OCI-LY3 (cell line): Measurements from ENCODE around the gene RPS6KA5.

Source experiments
- H2AFZ ChIP-seq: fragments of 200-600, 300-600 bp; shearing (Covaris generic); 2 replicates; pipeline ENCODE4 v1.6.0; 2014; ENCODE audit warnings: antibody characterized with exemption, low read depth, low read length
- H3K27ac ChIP-seq: fragments of 200-600, 300-600 bp; sonication (generic); 2 replicates; pipeline ENCODE4 v1.5.1; 2014; ENCODE audit warnings: mild to moderate bottlenecking, low read length, moderate library complexity, mixed read lengths
- H3K27me3 ChIP-seq: fragments of 200-600, 300-600 bp; sonication (generic); 2 replicates; pipeline ENCODE4 v1.6.1; 2014; ENCODE audit warnings: low read depth, low read length, mixed read lengths
- H3K36me3 ChIP-seq: fragments of 200-600, 300-600 bp; sonication (generic); replicated peaks from 2 replicates; pipeline ENCODE3; 2014; ENCODE audit warnings: low read depth, low read length, mixed read lengths
- H3K4me1 ChIP-seq: fragments of 300-600, 200-600 bp; sonication (generic); 2 replicates; pipeline ENCODE4 v1.6.1; 2014; ENCODE audit warnings: low read length, mixed read lengths
- H3K4me2 ChIP-seq: fragments of 200-600, 300-600 bp; sonication (generic); 2 replicates; pipeline ENCODE4 v1.6.1; 2014; ENCODE audit warnings: low read length, mixed read lengths
- H3K4me3 ChIP-seq: fragments of 300-600, 200-600 bp; sonication (generic); 2 replicates; pipeline ENCODE4 v1.5.1; 2014; ENCODE audit warnings: antibody characterized with exemption, mild to moderate bottlenecking, low read length, moderate library complexity
- H3K79me2 ChIP-seq: fragments of 300-600, 200-600 bp; shearing (Covaris generic); 2 replicates; pipeline ENCODE4 v1.6.1; 2014; ENCODE audit warnings: mild to moderate bottlenecking, low read length, mixed read lengths
- H3K9ac ChIP-seq: fragments of 300-600, 200-600 bp; shearing (Covaris generic); 2 replicates; pipeline ENCODE4 v1.6.0; 2014; ENCODE audit warnings: mild to moderate bottlenecking, low read length, moderate library complexity
- H3K9me3 ChIP-seq: fragments of 200-600, 300-600 bp; shearing (Covaris generic); 2 replicates; pipeline ENCODE4 v1.6.1; 2014; ENCODE audit warnings: low read length, mixed read lengths; ENCODE audit not compliant: insufficient read depth
- H4K20me1 ChIP-seq: fragments of 200-600, 300-600 bp; sonication (generic); 2 replicates; pipeline ENCODE4 v1.6.1; 2016; ENCODE audit warnings: low read length, mixed read lengths; ENCODE audit not compliant: insufficient read depth
- CTCF ChIP-seq: fragments of 200-600, 300-600 bp; sonication (generic); IDR thresholded peaks from 2 replicates; pipeline ENCODE4 v1.5.1; 2014; ENCODE audit warnings: antibody characterized with exemption, low read length, low read depth
- EZH2phosphoT487 ChIP-seq: fragments of 200-600 bp; shearing (Covaris generic); IDR thresholded peaks from 2 replicates; pipeline ENCODE4 v1.6.1; 2018; ENCODE audit warnings: antibody characterized with exemption, mixed run types, low read depth

Gene RPS6KA5

GRCh38 chr14:91015435-91015834, 45.0 kb downstream of the RPS6KA5 start:
- H3K27me3 ChIP-seq = no peaks in the 10 kb centered on the region
- peaks cover 26% of the 10 kb centered on the region for H3K79me2 ChIP-seq
- H3K4me1 ChIP-seq = peaks cover 42% of the 10 kb centered on the region
- no peaks in the 10 kb centered on the region for H3K9me3 ChIP-seq
- H3K9ac ChIP-seq = no peak overlapping the region
- no peak for TF ChIP-seq EZH2phosphoT487
- TF ChIP-seq CTCF = no peak
- no peaks in the 10 kb centered on the region for H3K36me3 ChIP-seq
- no peak overlapping the region for H2AFZ ChIP-seq
- no peak overlapping the region for H3K4me3 ChIP-seq
- H4K20me1 ChIP-seq = no peaks in the 10 kb centered on the region
- no peak overlapping the region for H3K4me2 ChIP-seq
- no peak overlapping the region for H3K27ac ChIP-seq

- H3K27me3 ChIP-seq = no peaks in the 10 kb centered on the region
- H3K4me3 ChIP-seq = peak overlapping the region; percentile 51
- H2AFZ ChIP-seq = no peak overlapping the region
- peaks cover 43% of the 10 kb centered on the region for H3K79me2 ChIP-seq
- peak overlapping the region; percentile 86 for H3K9ac ChIP-seq
- H3K4me1 ChIP-seq = peaks cover 72% of the 10 kb centered on the region
- H3K36me3 ChIP-seq = no peaks in the 10 kb centered on the region
- H3K9me3 ChIP-seq = no peaks in the 10 kb centered on the region
- H3K27ac ChIP-seq = peak overlapping the region; percentile 95
- peak overlapping the region; percentile 77 for H3K4me2 ChIP-seq
- TF ChIP-seq EZH2phosphoT487 = no peak
- TF ChIP-seq CTCF = no peak
- no peaks in the 10 kb centered on the region for H4K20me1 ChIP-seq
These were observed 48.4 kb downstream of the RPS6KA5 start for GRCh38 chr14:91012045-91012444.

GRCh38 chr14:91010153-91010533, 50.3 kb downstream of the RPS6KA5 start:
- H3K4me2 ChIP-seq = peak overlapping the region; percentile 77
- H4K20me1 ChIP-seq = no peaks in the 10 kb centered on the region
- H2AFZ ChIP-seq = no peak overlapping the region
- TF ChIP-seq EZH2phosphoT487 (no peak), CTCF (no peak)
- H3K9ac ChIP-seq = peak overlapping the region; percentile 86
- no peaks in the 10 kb centered on the region for H3K27me3 ChIP-seq
- peaks cover 80% of the 10 kb centered on the region for H3K4me1 ChIP-seq
- H3K36me3 ChIP-seq = no peaks in the 10 kb centered on the region
- H3K4me3 ChIP-seq = peak overlapping the region; percentile 62
- peaks cover 57% of the 10 kb centered on the region for H3K79me2 ChIP-seq
- peak overlapping the region; percentile 95 for H3K27ac ChIP-seq
- no peaks in the 10 kb centered on the region for H3K9me3 ChIP-seq

GRCh38 chr14:91009501-91010152, 50.8 kb downstream of the RPS6KA5 start:
- Histone ChIP-seq H2AFZ (no peak overlapping the region), H3K79me2 (peaks cover 57% of the 10 kb centered on the region), H3K27me3 (no peaks in the 10 kb centered on the region), H3K4me3 (peak overlapping the region; percentile 62), H4K20me1 (no peaks in the 10 kb centered on the region), H3K36me3 (no peaks in the 10 kb centered on the region), H3K27ac (peak overlapping the region; percentile 95), H3K9me3 (no peaks in the 10 kb centered on the region), H3K9ac (peak overlapping the region; percentile 86), H3K4me1 (peaks cover 78% of the 10 kb centered on the region), H3K4me2 (peak overlapping the region; percentile 77)
- TF ChIP-seq EZH2phosphoT487 = no peak
- no peak for TF ChIP-seq CTCF
